ENCODE data around the gene SSTR3.

SSTR3 gene

DNA sequence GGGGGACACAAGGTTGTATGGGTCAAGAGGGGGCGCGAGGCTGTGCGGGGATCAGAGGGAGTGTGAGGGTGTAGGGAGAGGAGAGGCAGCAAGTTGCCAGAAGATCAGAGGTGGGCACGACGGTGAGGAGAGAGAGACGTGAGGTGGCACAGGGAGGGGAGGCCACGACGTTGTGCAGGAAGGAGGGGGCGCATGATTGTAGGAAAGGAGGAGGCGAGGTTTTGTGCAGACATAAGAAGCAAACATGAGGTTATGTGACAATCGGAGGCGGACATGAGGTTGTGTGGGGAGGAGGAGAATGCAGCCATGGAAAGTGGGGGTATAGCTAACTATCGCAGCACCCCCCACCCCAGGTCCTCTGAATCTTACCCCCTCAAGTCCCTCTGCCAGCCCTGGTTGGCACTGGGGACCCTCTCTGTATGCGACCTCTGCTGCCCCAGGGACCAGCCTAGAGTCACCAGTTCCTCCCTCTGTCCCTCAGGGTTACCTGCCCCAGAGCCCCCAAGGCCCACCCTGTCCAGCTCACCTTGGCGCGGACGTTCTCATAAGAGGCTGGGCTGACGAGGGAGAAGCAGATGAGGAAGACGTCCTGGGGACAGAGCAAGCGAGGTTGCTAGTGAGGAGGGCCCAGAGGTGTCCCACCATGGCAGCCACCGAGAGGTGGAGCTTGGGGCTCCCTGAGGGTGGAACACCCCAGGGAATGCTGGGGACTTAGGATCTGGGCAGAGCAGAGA is 19.3 kb upstream of the SSTR3 start:
- no peak for DNase-seq (ENCODE audit: low read depth, low spot score)
- TF ChIP-seq, protein P1, sequence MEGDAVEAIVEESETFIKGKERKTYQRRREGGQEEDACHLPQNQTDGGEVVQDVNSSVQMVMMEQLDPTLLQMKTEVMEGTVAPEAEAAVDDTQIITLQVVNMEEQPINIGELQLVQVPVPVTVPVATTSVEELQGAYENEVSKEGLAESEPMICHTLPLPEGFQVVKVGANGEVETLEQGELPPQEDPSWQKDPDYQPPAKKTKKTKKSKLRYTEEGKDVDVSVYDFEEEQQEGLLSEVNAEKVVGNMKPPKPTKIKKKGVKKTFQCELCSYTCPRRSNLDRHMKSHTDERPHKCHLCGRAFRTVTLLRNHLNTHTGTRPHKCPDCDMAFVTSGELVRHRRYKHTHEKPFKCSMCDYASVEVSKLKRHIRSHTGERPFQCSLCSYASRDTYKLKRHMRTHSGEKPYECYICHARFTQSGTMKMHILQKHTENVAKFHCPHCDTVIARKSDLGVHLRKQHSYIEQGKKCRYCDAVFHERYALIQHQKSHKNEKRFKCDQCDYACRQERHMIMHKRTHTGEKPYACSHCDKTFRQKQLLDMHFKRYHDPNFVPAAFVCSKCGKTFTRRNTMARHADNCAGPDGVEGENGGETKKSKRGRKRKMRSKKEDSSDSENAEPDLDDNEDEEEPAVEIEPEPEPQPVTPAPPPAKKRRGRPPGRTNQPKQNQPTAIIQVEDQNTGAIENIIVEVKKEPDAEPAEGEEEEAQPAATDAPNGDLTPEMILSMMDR (IDR thresholded peaks at IDR 0.05; ENCODE audit: low read depth, low read length) = no peak
- in situ Hi-C loops (cut with HindIII; ENCODE audit: low sequenced_read_pairs) = no loop called here
- H3K4me3 ChIP-seq (ENCODE audit: low read depth, low read length) = no peak overlapping the region

DNA sequence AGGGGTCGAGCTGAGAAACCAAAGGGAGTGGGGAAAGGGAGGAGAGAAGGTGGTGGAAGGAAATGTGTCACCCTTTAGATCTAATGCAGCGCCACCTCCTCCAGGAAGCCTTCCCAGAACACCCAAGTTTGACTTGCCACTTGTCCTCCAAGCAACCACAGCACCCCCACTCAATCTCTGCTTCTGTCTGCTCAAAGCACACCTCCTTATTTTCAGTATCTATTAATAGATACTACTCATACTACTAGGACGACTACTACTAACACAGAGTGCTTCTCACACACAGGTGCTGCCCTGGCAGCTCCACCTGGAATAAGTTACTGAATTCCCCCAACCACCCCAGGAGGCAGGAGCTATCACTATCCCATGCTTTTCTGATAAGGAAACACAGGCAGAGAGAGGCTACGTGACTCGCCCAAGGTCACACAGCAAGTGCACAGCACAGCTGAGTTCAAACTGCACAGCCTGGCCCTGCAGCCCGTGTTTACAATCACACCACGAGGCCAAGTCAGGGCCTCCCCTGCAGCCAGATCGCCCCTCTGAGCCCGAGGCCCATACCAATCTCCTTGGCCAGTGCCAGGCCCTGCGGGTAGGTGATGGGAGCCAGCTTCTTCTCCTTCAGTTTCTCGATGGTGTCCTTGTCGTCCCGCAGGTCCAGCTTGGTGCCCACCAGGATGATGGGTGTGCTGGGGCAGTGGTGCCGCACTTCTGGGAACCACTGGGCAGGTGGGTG is 18.6 kb upstream of the SSTR3 start:
- no peak overlapping the region for H3K4me3 ChIP-seq (ENCODE audit: low read depth, low read length)
- no peak for DNase-seq (ENCODE audit: low read depth, low spot score)
- in situ Hi-C loops (cut with HindIII; ENCODE audit: low sequenced_read_pairs) = no loop called here
- TF ChIP-seq, protein P1 (IDR thresholded peaks at IDR 0.05; ENCODE audit: low read depth, low read length) = no peak

DNA sequence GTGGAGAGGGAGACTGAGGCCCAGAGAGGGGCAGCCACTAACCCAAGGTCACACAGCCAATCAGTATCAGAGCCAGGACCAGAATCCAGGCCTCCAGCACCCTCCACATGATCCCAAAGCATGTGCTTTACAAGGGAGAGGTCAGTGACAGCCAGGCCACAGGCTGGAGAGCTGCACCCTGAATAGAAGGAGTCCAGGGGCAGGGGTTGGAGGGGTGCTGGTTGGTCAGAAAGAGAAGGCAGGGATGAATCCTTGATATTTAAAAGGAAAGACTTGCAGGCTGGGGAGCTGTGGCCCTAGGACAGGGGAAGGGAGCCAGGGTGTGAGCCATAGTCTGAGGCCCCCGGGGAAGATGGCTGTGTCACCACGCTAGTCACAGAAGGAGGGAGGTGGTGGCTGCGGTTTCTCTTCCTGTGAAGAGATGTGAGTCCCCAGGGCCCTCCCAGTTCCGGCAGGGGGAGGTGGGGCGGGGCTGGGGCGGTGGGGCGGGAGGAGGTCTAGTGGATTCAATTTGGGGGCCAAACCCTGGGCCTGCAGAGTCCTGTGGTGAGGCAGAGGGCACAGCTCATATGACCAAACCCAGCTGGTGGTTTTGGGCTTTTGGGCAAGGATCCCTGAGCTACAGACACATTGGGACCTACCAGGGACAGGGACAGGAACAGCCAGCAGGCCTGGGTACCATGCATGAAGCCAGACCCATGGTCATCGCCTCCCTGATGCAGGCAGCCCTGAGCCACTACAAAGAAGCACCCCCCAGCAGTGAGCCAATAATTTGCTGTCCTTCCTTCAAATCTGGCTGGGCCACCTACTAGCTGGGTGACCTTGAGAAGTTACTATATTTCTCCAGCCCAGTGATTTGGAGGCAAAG is 17.8 kb upstream of the SSTR3 start:
- no peak overlapping the region for H3K4me3 ChIP-seq (ENCODE audit: low read depth, low read length)
- DNase-seq (ENCODE audit: low read depth, low spot score) = peak; percentile 30
- in situ Hi-C loops (cut with HindIII; ENCODE audit: low sequenced_read_pairs) = no loop called here
- TF ChIP-seq, protein P1 (IDR thresholded peaks at IDR 0.05; ENCODE audit: low read depth, low read length) = no peak

DNA sequence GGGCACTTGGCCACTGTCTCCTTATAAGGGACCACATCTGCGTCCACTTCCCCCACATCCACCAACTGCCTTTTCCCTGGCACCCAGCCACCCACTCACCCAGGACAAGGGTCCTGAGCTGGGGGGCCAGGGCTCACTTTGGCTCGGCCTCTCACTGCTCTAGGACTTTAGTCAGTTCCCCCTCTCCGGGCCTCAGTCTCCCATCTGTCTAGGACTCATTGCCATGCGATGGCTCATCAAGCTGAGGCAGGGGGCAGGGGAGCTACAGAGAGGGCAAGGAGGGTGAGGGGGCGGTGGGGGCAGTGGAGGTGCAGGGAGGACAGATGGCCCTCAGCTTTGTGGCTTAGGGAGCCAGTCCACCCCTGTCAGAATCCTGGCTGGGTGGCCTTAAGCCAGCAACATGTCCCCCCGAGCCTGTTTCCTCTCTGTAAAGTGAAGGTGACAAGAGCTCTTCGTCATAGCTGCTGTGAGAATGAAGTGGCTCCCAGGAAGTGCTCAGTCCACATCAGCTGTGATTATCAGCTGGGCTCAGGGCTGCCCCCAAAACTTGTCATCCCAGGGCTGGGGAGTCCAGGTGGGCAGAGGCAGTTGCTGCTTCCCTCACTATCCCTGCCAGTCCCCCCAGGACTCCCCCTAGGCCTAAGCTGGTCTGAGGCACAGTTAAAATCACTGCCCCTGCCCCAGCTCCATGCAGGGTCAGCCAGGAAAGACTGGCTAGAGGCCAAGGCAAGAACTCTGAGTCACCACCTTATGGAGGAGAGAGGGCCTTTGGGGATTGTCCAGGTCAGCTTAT is 16.9 kb upstream of the SSTR3 start:
- peak; percentile 82 for DNase-seq (ENCODE audit: low read depth, low spot score)
- TF ChIP-seq, protein P1 (IDR thresholded peaks at IDR 0.05; ENCODE audit: low read depth, low read length) = no peak
- no peak overlapping the region for H3K4me3 ChIP-seq (ENCODE audit: low read depth, low read length)
- in situ Hi-C loops (cut with HindIII; ENCODE audit: low sequenced_read_pairs) = no loop called here

DNA sequence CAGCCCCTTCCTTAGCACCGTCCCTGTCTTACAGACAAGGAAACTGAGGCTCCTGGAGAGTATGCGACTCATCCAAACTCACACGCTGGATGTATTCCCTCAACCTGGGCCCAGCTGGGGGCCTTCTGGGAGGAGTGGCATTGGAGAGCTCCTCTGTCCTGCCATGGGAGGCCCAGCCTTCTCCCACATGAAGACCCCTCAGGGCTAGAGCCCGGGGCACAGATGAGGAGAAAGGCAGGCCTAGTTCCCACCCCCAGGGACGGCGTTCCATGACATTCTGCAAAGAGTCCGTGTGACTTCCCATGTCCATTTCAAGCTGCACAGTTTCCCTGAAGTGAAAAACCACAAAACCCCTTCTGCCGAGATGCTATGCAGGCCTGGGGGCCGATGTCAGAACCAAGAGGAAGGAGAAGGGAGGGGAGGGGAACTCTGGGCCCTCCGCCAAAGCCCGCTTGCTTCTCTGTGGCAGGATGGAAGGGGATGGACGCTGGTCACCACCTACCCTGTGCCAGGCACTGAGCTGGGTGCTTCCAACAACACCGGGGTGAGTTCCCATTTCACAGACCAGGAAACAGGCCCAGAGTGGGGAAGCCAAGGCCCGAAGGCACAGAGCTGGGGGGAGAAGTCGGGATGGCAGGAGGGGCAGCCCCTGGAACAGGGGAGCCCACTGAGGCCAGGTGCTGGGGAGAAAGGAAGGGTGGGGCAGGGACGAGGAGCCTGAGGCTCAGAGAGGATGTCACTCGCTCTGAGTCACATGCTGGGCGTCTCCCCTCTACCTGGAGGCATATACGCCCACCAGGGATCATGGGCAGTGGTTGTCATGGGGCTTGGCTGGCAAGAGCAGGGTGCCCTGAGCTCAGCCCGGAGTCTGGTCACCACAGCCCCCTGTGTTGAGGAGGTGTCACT is 16.1 kb upstream of the SSTR3 start:
- DNase-seq (ENCODE audit: low read depth, low spot score) = peak; percentile 57
- TF ChIP-seq, protein P1 (IDR thresholded peaks at IDR 0.05; ENCODE audit: low read depth, low read length) = no peak
- in situ Hi-C loops (cut with HindIII; ENCODE audit: low sequenced_read_pairs) = no loop called here
- H3K4me3 ChIP-seq (ENCODE audit: low read depth, low read length) = no peak overlapping the region

Data from astrocyte of the spinal cord (primary cell).